ENCODE measurements around the gene RAB34.

RAB34 gene

DNA sequence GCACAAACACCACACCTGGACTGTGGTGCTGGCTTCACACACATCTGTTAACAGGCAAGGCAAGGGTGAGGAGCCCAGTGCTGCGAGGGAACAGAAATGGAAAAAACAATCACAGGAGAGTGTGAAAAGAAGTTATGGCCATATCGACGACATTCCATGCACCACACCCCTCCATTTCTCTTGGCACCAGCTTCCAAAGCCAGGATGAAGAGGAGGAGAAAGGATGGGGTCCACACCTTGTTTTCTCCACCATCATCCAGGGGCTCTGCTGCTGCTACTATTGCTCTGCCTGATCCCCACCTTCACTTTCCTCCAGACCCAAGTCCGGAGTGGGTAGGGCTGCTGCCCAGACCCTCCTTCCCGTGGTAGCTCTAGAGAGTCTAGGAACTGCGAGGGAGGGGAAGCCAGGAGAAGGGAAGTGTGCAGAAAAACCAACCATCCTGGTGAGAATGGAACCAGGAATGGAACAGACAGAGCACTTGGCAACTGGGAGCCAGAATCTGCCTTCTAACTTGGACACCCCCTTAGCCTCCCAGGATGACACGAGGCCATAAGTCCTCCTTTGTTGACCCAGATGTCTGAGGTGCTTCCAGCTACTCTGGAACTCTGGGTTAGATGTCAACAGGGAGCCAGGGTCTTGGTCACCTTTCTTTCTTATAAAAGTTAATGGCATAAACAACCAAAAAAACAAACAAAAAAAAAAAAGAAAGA is 4.8 kb downstream of the RAB34 start:
- in situ Hi-C loops (cut with HindIII; ENCODE audit: low sequenced_read_pairs): no loop called here

DNA sequence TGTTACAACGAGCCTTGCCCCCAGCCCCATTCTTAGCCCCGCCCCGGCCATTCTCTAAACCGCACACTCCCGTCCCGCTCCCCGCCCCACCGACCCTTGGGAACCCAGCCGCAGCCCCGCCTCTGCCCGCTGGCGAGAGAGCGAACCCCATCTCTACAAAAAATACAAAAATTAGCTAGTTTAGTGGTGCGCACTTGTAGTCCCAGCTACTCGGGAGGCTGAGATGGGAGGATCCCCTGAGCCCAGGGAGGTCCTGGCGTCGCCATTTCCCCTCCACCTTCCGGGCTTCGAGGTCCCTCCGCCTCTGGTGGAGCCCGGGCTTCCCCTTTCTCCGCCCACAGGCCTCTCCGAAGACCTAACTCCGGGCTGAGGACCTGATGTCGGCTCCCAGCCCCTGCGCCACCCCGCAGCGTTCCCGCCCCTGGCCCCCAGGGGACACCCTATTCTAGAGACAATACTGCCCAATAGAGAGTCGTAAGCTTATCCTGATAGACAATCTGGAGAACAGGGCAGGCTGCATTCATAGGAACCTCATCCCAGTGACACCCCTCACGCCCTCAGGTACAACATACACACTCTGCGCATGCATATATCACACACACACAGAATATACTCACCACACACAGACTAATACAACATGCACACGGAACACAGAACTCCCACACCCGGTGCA is 5.5 kb downstream of the RAB34 start:
- in situ Hi-C loops (cut with HindIII; ENCODE audit: low sequenced_read_pairs): no loop called here

GRCh38 chr17:28711723-28712031 is 6.0 kb downstream of the RAB34 start, which contains the start of gene PROCA1:
Gene PROCA1 (minus strand): TSS chr17:28711888. CDS start chr17:28711660, 228 bp downstream.
- in situ Hi-C loops (cut with HindIII; ENCODE audit: low sequenced_read_pairs): no loop called here

DNA sequence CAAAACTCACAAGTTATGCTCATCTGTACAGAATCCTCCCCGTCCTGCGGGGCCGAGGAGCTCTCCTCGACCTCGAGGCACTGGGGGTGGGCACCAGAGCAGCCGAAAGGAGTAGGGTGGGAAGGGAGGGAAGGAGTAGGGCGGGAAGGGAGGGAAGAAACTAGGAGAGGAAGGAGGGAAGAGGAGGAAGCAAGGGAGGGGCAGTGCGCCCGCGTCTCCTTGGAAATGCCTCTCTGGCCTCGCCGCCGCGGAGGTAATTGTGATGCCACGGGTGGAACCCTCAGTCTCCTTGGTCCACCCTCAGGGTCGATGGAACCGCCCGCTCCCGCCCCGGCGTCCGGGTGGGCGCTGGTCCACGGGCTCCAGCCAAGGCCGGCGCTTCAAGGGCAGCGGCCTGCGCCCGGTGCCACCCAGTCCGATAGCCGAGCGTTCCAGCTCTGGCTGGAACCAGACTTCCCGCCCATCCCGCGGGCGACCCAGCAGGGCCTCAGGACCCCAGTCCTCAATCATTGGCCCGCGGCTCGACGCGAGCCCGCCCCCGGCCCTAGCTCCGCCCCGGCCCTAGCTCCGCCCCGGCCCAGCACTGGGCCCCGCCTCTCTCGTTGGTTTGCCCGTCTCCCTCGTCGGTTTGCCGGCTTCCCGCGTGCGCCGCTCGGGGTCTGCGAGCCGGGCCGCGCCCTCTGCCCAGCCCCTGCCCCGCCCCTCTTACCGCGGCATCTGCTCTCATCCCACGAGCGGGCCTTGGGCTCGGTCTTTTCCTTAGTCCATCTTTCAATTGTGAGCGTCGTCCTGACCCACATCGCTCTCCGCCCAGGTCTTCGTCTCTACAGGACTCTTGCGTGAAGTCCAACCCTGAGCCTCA is 6.6 kb downstream of the RAB34 start:
- in situ Hi-C loops (cut with HindIII; ENCODE audit: low sequenced_read_pairs): no loop called here

DNA sequence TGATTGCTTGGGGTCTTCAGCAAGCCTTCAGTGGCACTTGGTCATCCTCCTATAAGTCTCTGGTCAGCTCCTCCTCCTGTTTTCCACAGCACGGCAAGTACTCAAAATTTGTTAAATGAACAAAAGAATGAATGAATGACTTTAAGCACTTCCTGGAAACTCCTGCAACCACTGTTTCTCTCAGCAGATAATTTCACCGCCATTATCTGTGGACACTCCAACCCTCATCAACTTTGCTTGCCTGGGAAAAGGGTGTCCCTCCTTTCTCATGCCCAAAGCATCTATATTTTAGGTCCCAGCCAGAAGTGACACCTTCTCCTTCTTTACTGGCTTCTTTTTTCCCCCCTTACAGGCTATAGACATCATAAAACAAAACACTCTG is 10.3 kb downstream of the RAB34 start:
- in situ Hi-C loops (cut with HindIII; ENCODE audit: low sequenced_read_pairs): no loop called here

DNA sequence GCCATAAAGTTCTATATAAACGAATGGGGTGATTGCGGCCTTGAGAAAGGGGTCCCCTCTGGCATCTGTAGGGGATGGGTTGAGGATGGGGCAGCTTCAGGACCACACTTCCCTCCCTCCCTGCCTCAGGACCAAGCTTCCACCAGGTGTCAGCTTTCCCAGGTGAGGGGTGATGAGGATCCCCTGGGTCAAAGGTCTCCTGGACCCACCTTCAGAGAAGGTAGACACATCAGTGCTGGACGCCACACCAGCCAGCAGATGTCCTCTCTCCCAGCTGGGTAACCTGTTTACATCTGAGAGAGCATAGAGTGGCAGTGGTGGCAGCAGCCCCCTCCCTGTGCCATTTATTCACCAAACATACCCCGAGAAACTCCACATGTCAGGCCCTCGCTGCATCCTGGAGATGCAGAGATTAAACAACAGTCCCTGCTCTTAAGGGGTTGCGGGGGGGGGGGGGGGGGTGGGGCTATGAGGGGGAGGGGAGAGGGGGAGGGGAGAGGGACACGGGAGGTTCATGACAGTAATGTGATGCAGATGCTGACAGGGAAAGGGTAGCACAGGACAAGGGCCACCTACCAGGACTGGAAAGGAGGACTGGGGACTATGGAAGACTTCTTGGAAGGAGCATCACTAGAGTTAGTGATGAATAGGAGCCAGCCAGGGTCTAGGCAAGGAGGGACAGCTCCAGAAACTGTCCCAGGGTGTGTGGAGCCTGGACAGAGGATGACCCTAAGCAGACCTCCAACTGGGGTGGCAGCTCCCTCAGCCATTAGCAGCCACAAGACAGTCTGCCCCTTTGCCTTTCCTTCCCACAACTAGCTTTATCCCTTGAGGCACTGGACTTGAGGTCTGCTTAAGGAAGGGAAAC is 11.0 kb downstream of the RAB34 start:
- in situ Hi-C loops (cut with HindIII; ENCODE audit: low sequenced_read_pairs): no loop called here

DNA sequence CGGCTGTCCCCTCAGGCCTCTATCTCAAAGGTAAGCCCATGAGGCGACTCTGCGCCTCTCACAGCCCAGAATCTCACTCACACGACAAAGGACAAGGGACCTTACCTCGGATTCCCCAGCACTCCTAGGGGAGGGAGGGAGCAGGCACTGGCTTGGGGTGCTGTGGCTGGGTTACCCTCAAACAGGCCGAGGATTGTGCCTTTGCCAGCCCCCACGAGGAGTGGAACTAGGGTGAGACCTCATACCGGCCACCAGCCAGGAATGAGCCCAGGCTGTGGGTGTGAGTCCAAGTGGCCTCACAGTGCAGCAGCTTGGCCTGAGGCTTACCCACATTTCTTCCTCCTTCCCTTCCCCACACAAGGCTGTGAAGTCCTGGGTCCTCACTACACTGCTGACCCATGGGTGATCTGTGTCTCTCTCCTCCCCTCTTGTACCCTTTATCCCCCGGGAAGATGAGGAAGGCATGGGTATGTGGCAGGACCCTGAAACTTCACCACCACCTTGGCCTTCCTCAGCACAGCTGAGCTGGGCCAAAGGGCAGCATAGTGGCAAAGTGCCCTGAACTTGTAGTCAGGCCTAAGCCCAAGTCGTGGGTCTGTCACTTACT is 11.8 kb downstream of the RAB34 start:
- in situ Hi-C loops (cut with HindIII; ENCODE audit: low sequenced_read_pairs): no loop called here

GRCh38 chr17:28705074-28705659 is 12.5 kb downstream of the RAB34 start:
- in situ Hi-C loops (cut with HindIII; ENCODE audit: low sequenced_read_pairs): no loop called here

DNA sequence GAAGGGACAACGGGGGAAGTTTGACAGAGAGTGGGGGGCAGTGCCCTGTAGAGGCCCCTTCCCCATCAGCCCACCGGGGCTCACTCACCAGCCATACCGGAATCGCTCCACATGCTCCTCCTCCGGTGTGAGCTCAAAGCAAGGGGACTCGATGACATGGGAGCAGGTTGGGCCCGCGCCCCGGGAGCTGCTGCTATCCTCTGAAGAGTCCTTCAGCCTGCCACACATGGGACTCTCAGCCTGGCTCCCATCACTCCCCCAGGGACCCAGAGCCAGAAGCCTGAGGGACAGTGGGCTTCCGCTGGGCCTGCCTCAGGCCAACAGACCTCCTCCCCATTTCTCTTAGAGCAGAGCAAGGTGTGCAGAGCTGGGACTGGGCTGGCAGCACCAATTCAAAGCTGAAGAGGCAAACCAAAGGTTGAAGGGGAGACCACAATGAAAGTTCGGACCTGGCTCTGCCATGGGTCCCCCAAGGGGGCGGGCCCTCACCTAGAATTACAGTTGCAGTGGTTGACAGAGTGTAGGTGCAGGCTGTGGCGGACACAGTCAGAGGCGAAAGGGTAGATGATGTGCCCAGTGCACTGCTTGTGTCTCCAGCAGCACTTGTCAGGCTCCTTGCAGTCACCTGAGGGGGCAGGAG is 13.3 kb downstream of the RAB34 start:
- in situ Hi-C loops (cut with HindIII; ENCODE audit: low sequenced_read_pairs): no loop called here

GRCh38 chr17:28703552-28704218 is 14.0 kb downstream of the RAB34 start:
- in situ Hi-C loops (cut with HindIII; ENCODE audit: low sequenced_read_pairs): no loop called here

- in situ Hi-C loops (cut with HindIII; ENCODE audit: low sequenced_read_pairs): no loop called here
These were observed 14.9 kb downstream of the RAB34 start for GRCh38 chr17:28702752-28703150.

DNA sequence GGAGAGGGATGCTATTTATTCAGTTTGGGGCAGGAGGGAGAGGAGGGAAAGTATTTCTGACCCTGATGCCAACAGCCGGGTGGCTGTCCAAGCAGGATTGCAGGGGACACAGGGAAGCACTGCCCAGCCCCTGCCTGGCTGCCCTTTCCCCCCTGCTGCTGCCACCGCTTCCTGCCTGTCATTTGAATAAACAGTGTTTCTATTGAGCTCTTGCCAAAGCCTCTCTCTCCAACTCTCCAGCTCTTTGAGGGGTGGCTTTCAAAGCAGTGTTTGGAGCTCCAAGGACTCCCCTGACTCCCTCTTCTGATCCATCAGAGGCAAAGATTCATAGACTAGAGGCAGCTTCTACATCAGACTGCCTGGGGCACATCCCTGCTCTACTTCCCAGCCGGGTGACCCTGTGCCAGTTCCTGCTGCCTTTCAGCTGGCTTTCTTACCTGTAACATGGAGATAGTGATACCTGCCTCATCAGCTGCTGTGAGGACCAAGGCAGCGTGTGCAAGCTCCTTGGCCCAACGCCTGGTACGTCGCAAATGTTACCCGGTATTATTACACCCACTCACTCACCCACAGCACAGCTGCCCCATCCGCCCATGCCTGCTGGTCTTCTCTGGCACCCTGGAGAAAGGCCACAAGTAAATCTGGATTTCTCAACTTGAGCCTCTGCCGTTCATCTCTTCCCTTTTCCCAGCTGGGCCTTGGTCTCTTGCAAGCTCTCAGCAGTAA is 15.5 kb downstream of the RAB34 start:
- in situ Hi-C loops (cut with HindIII; ENCODE audit: low sequenced_read_pairs): no loop called here

DNA sequence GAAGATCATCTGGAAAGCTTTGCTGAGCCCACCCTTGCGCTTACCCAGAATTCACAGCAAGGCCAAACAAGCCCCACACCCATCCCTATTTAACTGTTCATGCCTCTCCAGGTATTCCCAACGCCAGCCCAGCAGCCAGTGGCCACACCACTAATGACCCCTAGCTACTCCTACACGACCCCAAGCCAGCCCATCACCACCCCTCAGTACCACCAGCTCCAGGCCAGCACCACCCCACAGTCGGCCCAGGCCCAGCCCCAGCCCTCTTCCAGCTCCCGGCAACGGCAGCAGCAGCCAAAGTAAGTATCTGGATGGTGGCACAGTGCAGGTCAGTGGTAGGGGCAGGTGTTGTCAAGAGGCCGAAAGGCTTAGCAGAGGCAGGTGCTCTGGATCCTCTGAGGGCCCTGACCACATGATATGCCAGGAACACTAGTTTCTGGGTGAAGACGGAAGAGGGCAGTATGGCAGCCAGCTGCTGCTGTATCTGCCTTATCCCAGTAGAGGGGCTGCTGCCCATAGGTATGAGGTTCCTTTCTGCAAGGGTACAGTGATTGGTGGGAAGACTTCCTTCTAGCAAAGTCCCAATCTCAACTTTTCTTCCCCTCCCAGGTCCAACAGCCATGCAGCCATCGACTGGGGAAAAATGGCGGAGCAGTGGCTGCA is 16.7 kb downstream of the RAB34 start:
- in situ Hi-C loops (cut with HindIII; ENCODE audit: low sequenced_read_pairs): no loop called here

- in situ Hi-C loops (cut with HindIII; ENCODE audit: low sequenced_read_pairs): no loop called here
These were observed 17.4 kb downstream of the RAB34 start for GRCh38 chr17:28700278-28700677.

- in situ Hi-C loops (cut with HindIII; ENCODE audit: low sequenced_read_pairs): no loop called here
These were observed 19.3 kb downstream of the RAB34 start for GRCh38 chr17:28698253-28698941.

DNA sequence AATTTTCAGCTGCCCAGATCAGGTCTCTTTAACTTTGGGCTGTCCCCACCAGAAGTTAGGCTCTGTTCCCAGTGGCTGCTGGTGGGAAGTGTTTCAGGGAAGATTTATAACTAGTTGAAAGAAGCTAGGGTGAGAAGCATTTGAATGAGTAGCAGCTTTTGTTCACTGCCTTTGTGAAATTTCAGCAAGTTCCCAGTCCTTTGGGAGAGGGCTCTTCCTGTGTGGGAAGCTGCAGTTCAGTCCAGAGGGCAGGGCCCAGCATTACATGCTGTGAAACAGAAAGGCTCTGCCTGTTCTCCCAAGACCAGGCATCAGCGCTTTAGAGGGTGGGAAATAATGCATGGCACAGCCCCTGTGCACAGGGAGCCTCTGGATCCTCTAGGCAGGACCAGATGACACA is 23.8 kb downstream of the RAB34 start:
- in situ Hi-C loops (cut with HindIII; ENCODE audit: low sequenced_read_pairs): no loop called here

DNA sequence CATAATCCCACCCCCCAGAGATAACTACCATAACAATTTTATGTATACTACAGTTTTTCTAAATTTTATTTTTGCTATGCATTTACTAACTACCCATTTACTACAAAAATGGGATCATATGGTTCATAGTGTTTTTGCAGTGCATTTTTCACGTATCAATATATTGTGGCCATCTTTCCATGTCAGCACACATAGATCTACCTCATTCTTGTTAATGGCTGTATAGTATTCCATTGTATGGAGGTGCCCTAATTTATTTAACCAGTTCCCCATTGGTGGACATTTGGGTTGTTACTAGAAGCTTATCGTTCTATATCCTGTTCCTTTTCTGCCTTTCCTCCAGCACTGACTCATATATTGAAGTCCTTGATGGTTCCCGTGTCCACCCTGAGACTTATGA is 28.7 kb downstream of the RAB34 start:
- in situ Hi-C loops (cut with HindIII; ENCODE audit: low sequenced_read_pairs): no loop called here
